Mucosa of gallbladder (tissue), 1 donor: ENCODE data around the gene PLD2. TPM values are rescaled to one million over a fixed set of nuclear protein-coding genes. Genes with fewer than 3 reads are reported as not detected.
"Not testable (repeated sequence)": the region's sequence is repeated elsewhere in the genome, so short reads cannot be mapped to it uniquely, and the experiment has no call there.

Source experiments
- DNase-seq: peaks from one replicate; pipeline ENCODE4 v3.0.0-alpha.2; 2020; ENCODE audit warnings: low spot score
- total RNA-seq: library from RNA; stranded (reverse); gene quantifications from one replicate; pipeline ENCODE4 v1.2.1, GENCODE V29; 2021
- donor health status: DM: no; HTN: no; CAD: no.

The PLD2 gene
- total RNA-seq, 1 donor from 2014 or later: 48.7 TPM

DNA sequence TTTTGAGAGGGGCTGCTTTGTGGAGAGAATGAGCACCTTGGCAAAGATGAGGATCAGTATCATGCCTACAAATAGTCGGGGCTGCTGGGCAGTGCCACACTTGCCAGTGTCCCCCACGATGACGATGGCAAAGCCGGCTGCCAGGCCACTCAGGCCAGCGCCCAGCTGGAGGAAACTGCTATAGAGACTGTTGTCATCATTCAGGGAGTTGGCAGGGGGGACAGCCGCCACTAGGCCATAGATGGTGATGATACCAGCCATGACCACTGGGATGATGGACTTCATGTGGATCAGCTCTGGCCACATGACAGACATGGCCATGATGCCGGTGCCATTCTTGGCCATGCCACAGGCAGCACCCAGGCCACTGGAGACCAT is 50.0 kb downstream of the PLD2 start:
- DNase-seq: no peak

DNA sequence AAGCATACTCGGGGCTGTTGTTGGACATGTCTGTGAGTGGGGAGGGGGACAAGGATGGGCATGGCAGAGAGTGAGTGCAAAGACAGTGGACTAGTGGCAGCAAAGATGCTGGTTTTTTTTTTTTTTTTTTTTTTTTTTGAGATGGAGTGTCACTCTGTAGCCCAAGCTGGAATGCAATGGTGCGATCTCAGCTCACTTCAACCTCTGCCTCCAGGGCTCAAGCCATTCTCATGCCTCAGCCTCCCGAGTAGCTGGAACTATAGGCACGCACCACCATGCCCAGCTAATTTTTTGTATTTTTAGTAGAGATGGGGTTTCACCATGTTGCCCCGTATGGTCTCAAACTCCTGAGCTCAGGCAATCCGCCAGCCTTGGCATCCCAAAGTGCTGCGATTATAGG is 50.4 kb downstream of the PLD2 start:
- DNase-seq: not testable (repeated sequence)

DNA sequence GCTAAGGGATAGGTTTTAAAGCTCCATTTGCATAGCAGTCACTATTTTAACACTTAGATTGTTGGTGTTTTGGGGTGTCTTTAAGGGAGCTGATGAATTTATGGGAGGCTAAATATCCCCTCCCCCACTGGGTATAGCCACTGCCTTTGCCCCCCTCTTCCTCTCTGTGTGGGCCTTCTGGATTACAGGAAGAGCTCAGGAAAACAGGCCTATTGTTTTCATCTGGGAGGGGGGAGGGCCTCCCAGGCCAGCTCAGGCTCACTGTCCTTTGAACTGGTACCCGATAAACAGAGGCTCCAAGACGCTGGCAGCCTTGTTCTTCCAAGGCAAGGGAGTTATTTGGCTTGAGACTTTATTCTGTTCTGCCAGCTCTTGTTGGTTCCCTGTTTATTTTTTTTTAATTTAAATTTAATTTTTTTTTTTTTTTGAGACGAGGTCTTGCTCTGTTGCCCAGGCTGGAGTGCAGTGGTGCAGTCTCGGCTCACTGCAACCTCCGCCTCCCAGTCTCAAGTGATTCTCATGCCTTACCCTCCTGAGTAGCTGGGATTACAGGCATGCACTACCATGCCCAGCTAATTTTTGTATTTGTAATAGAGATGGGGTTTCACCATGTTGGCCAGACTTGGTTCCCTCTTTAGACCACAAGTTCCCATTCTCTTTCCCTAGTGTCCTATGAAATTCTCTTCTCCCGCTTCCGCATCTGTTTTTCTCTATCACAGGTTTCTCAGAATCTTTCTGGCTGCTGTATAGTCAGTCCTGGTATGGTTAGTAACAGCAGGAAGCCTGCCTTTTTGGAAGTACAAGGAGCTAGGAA is 51.3 kb downstream of the PLD2 start:
- DNase-seq: peak; percentile 40

DNA sequence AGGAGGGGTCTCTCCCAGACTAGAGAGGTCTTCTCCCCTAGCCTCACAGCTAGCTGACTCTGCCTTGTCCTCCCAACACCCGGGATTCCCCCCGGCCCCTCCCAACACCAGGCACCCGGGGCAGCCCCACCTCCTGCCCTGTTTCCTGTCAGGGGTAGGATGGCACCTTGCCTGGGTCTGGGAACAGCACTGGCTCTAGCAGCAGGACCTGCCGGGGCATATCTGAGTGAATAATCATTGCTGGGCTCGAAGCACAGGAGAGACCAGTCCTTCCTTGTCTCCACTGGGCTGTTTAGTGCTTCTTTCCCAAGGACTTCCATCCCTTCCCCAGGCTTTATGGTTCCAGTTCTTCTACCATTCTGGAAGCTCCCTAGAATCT is 51.9 kb downstream of the PLD2 start:
- DNase-seq: peak; percentile 44

DNA sequence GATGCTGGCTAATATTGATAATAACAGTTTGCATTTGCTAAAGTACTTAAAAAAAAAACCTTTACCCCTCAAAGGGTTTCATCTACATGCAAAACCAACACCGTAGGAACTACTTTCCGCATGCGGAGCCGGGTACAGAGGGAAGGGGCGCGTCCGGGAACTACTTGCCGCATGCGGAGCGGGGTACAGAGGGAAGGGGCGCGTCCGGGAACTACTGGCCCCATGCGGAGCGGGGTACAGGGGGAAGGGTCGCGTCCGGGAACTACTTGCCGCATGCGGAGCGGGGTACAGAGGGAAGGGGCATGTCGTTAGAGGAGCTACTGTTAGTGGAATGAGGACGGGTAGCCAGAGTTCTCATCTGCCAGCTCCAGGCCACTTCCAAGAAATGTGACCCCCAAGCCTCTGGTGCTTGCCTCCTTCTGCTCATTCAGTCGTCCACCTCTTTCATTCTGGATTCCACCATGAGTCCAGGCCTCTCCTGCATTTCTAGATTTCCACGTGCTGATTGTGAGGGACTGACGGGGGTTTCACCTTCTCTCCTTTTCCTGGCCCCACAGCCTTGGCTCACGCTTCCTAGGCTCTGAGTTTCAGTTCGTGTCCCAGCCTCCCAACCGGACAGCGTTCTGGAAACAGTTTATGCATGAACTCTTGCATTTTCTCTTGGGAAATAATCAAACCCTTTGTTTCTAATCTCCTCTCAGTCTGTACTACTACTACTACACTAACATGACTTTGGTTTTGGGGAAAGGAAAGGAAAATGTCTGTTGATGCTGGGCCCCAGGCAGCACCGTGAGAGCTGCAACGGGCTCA is 53.1 kb downstream of the PLD2 start:
- DNase-seq: no peak

DNA sequence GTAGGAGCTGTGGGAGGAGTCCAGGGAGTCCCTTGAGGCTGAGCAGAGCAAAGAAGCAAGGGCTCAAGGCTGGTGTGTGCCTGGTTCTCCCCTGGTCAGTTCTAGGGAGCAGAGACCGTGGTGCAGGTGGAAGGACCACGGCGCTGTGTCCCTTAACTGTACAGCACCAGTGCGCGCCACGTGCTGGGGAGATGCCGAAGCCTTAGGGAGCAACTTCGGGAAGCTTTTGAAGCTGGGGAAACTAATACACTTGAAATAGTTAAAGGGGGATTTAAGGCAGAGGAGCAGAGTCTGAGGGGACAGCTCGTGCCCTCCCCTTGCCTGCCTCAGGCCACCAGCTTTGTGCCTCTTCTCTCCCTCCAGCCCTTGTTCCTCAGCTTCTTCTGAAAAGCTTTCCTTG is 53.7 kb downstream of the PLD2 start:
- no peak for DNase-seq

DNA sequence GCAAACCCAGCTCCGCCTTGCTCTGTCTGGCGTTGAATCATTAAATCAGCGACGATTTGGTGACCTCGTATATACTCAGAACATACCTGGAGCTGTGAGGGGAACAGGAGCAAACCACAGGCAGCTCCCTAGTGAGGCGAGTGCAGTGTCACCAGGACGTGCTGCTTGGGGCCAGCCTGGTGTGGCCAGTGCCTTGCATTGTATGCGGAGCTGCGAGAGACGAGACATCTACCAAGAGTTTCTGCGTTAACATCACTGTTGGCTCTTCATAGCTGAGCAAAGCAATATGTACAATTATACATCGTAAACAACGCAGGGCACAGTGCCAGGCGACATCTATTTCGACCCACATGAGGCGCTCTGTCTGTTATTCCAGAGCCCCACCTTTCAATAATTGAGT is 54.1 kb downstream of the PLD2 start:
- no peak for DNase-seq

DNA sequence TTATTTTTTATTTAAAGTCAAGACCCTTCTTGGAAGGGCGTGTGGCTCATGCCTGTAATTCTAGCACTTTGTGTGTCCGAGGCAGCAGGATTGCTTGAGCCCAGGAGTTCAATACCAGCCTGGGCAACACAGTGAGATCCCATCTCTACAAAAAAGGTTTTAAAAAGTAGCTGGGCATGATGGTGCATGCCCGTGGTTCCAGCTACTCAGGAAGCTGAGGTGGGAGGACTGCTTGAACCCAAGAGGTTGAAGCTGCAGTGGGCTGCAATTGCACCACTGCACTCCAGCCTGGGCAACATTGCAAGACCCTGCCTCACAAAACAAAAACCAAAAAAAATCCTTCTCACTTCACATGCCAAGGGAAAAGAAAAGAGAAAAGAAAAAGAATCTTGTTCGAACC is 55.8 kb downstream of the PLD2 start:
- no peak for DNase-seq

DNA sequence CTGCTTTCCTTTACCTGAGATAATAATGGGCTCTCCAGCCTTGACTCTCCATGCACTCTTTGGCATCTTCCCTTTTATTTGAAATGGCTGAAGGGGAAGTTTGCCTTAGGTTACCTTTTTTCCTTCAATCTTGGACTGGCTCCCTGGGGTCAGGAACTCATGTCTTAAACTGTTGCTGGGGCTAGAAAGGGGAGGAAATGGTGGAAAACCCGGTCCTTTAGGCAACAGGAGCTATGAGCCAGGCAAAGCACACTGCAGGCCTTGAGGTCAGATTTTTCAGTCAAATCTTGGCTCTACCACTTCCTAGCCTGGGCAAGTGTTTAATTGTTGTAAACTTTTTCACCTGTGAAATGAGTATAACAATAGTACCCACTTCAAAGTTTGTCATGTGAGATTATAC is 56.4 kb downstream of the PLD2 start:
- DNase-seq: no peak

DNA sequence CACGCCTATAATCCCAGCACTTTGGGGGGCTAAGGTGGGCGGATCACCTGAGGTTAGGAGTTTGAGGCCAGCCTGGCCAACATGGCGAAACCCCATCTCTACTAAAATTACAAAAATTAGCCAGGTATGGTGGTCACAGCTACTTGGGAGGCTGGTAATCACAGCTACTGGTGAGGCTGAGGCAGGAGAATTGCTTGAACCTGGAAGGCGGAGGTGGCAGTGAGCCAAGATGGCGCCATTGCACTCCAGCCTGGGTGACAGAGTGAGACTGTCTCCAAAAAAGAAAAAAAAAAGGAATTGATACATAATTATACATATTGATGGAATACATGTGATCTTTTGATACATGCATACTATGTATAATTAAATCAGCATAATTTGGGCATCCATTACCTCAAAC is 60.6 kb downstream of the PLD2 start:
- not testable (repeated sequence) for DNase-seq

DNA sequence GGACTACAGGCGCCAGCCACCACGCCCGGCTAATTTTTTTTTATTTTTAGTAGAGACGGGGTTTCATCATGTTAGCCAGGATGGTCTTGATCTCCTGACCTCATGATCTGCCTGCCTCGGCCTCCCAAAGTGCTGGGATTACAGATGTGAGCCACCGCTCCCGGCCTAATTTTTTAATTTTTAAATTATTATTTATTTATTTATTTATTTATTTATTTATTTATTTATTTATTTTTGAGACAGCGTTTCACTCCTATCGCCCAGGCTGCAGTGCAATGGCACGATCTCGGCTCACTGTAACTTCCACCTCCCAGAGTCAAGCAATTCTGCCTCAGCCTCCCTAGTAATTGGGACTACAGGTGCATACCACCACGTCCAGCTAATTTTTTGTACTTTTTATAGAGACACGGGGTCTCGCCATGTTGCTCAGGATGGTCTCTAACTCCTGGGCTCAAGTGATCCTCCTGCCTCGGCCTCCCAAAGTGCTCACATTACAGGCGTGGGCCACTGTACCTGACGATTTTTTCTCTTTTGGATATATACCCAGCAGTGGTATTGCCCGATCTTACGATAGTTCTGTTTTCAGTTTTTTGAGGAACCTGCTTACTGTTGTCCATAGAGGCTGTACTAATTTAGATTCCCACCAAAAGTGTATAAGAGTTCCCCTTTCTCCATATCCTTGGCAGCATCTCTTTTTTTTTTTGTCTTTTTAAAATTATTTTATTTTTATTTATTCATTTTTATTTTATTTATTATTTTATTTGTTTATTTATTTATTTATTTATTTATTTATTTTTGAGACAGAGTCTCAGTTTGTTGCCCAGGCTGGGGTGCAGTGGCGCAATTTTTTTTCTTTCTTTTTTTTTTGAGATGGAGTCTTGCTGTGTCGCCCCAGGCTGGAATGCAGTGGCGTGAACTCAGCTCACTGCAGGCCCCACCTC is 62.4 kb downstream of the PLD2 start:
- not testable (repeated sequence) for DNase-seq

DNA sequence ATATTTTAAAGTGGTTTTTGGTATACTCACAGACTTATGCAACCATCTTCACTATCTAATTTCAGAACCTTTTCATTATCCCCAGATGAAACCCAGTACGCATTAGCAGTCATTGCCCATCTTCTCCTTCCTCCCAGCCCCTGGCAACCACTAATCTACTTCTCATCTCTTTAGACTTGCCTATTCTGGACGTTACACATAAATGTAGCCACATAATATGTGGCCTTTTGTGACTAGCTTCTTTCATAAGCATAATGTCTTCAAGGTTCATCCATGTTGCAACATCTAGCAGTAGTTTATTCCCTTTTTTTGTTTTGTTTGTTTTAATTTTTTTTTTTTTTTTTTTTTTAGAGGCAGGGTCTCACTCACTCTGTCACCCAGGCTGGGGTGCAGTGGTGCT is 63.9 kb downstream of the PLD2 start:
- DNase-seq: no peak

DNA sequence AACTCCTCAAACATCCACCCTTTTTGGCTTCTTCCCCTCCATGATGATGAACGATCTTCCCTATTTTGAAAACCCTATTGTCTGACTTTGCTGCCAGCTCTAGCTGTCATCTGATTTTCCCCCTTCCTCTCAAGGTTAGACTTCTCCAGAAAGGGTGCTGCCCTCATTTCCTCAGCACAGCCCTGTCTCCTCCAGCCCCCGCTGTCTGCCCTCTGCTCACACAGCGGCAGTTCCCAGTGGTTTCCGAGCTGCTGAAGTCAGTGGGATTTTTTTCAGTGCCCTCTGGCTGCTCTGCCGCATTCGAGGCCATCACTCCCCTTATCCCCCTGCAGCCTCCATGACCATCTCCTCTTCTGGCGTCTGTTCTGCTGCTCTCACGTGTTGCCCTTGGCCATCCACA is 65.8 kb downstream of the PLD2 start:
- no peak for DNase-seq

Other genes starting within 250 kb of the PLD2 start
- gene GGT6, start 246.6 kb upstream of the PLD2 start, total RNA-seq: 21.3 TPM
- gene SMTNL2, start 222.6 kb upstream of the PLD2 start, total RNA-seq: 2.4 TPM
- gene ALOX15, start 165.5 kb upstream of the PLD2 start, total RNA-seq: 0.49 TPM
- gene PELP1, start 103.0 kb upstream of the PLD2 start, total RNA-seq: 56.4 TPM
- 94.6 TPM for gene ARRB2, start 96.5 kb upstream of the PLD2 start, total RNA-seq
- 25.6 TPM for gene MED11, start 75.7 kb upstream of the PLD2 start, total RNA-seq
- gene ZMYND15, start 67.3 kb upstream of the PLD2 start, total RNA-seq: 5.3 TPM
- 92.6 TPM for gene CXCL16, start 67.2 kb upstream of the PLD2 start, total RNA-seq
- 56.9 TPM for gene TM4SF5, start 35.3 kb upstream of the PLD2 start, total RNA-seq
- gene VMO1, start 20.8 kb upstream of the PLD2 start, total RNA-seq: 3.9 TPM
- gene GLTPD2, start 18.2 kb upstream of the PLD2 start, total RNA-seq: 0.46 TPM
- gene PSMB6, start 11.0 kb upstream of the PLD2 start, total RNA-seq: 104 TPM
- gene MINK1, start 26.2 kb downstream of the PLD2 start, total RNA-seq: 161 TPM
- gene C17orf107, start 92.4 kb downstream of the PLD2 start, total RNA-seq: 8.8 TPM
- 9.4 TPM for gene CHRNE, start 95.9 kb downstream of the PLD2 start, total RNA-seq
- not detected for gene GP1BA, start 125.1 kb downstream of the PLD2 start, total RNA-seq
- 68.9 TPM for gene SLC25A11, start 132.9 kb downstream of the PLD2 start, total RNA-seq
- 140 TPM for gene RNF167, start 133.1 kb downstream of the PLD2 start, total RNA-seq
- 484 TPM for gene PFN1, start 141.4 kb downstream of the PLD2 start, total RNA-seq
- 7.5 TPM for gene ENO3, start 144.0 kb downstream of the PLD2 start, total RNA-seq
- gene SPAG7, start 160.7 kb downstream of the PLD2 start, total RNA-seq: 54.2 TPM
- 68.0 TPM for gene CAMTA2, start 180.5 kb downstream of the PLD2 start, total RNA-seq
- gene INCA1, start 190.4 kb downstream of the PLD2 start, total RNA-seq: 1.4 TPM
- gene KIF1C, start 190.8 kb downstream of the PLD2 start, total RNA-seq: 234 TPM
- not detected for gene SLC52A1, start 228.3 kb downstream of the PLD2 start, total RNA-seq